ENCODE data around the gene PXDN.

DNA sequence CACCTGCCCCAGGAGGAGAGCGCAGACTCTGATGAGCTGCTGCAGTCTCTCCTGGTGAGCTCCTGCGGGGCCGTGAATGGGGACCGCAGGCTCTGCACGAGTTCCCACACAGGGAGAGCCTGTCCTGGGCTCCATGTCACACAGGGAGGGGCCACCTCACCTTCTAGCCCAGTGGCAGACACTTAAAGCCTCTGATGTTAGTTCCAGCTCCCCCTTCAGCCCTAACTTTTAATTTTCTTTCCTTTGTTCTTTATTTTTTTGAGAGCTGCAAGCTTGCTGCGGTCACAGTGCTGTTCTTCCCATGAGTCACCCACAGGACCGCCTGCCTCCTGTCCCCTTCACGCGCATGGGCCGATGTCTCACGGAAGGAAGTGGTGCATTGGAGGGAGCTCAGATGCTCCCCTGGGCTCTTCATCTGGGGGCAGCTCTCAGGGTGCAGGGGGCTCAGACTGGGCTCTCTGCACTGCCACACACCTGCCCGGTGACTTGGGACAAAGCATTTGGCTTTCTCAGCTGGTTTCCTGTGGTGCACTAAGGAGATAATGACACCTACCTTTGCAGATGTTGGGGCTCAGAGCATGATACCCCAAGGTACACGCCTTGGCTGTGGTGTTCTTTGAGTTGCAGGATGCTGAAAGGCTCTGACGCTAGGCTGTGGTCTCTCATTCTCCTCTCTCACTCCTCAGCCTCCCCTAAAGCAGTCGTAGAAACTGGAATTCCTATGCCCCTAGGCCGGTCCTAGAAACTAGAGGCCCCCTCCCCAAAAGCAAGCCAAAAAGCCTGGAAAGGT lies 37.2 kb upstream of the PXDN start:
- TF ChIP-seq, protein P1, sequence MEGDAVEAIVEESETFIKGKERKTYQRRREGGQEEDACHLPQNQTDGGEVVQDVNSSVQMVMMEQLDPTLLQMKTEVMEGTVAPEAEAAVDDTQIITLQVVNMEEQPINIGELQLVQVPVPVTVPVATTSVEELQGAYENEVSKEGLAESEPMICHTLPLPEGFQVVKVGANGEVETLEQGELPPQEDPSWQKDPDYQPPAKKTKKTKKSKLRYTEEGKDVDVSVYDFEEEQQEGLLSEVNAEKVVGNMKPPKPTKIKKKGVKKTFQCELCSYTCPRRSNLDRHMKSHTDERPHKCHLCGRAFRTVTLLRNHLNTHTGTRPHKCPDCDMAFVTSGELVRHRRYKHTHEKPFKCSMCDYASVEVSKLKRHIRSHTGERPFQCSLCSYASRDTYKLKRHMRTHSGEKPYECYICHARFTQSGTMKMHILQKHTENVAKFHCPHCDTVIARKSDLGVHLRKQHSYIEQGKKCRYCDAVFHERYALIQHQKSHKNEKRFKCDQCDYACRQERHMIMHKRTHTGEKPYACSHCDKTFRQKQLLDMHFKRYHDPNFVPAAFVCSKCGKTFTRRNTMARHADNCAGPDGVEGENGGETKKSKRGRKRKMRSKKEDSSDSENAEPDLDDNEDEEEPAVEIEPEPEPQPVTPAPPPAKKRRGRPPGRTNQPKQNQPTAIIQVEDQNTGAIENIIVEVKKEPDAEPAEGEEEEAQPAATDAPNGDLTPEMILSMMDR (IDR thresholded peaks at IDR 0.05; ENCODE audit: low read depth, low read length): no peak
- TF ChIP-seq POLR2A (IDR thresholded peaks at IDR 0.05; ENCODE audit: extremely low read depth, insufficient read length): no peak
- TF ChIP-seq, protein P2, sequence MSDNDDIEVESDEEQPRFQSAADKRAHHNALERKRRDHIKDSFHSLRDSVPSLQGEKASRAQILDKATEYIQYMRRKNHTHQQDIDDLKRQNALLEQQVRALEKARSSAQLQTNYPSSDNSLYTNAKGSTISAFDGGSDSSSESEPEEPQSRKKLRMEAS (IDR thresholded peaks at IDR 0.05; ENCODE audit: low read depth, low read length): no peak
- TF ChIP-seq MYC (IDR thresholded peaks at IDR 0.05; ENCODE audit: low read depth, low read length): no peak
